Measurements from ENCODE around the gene AGAP1. TPM values are rescaled to one million over a fixed set of nuclear protein-coding genes. Genes with fewer than 3 reads are reported as not detected.

AGAP1 gene
- total and polyA plus RNA-seq, 2 donors (not counting 3 experiments of a cell fraction or from before 2014, with no cell fraction given): 10.2 to 20.9 TPM

DNA sequence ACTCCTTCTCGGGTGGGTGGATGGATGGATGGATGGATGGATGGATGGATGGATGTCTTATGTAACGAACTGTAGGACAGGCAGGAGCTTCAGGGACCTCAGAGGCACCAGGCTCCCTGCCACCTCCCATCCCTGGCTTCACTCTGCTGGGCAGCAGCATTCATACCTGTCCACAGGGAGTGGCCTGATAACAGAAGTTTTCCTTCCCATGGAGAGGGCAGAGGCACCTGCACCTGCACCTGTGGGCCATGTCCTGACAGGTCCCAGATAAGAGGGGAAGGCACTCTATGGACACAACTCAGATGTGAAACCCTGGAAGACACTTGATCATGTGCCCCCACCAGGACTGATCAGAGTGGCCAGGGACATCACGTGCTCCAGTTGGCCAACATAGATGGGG, 532.0 kb downstream of the AGAP1 start:
- dilution Hi-C loops (cut with MboI; ENCODE audit: extremely low pct_ligation_motif_present, low sequenced_read_pairs) (no loop called here), intact Hi-C loops (cut with micrococcal nuclease) (no loop called here)
- DNase-seq (ENCODE audit: low read depth, low spot score): no peak
- Histone ChIP-seq H3K27me3 (ENCODE audit: control insufficient read depth in 2 of 2, insufficient read depth in 2 of 2, low read length in 2 of 2) (no peaks in the 10 kb centered on the region), H3K27ac (ENCODE audit: insufficient read depth, low read depth, low read length) (no peak overlapping the region), H3K36me3 (ENCODE audit: control insufficient read depth in 2 of 2, extremely low read depth in 1 of 2, insufficient read depth in 2 of 2, low read length in 2 of 2) (no peaks in the 10 kb centered on the region), H2AFZ (ENCODE audit: low read depth, low read length) (no peak overlapping the region), H3K9ac (replicated peaks; ENCODE audit: extremely low read depth, insufficient read depth, low read length) (no peak overlapping the region), H3K9me1 (replicated peaks; ENCODE audit: control insufficient read depth, extremely low read depth, insufficient read depth, low read length) (no peaks in the 10 kb centered on the region), H3K79me2 (ENCODE audit: control insufficient read depth, insufficient read depth, low read length) (no peaks in the 10 kb centered on the region), H3K4me2 (ENCODE audit: insufficient read depth, low read length) (no peak overlapping the region), H3K4me1 (ENCODE audit: control insufficient read depth, extremely low read depth, insufficient read depth, low read length) (no peaks in the 10 kb centered on the region), H3K4me3 (replicated peaks in 1 of 3; ENCODE audit: insufficient read depth in 1 of 3, low read depth in 1 of 3, low read length in 3 of 3) (no peak overlapping the region), H4K20me1 (replicated peaks; ENCODE audit: control insufficient read depth, extremely low read depth, insufficient read depth, low read length) (no peaks in the 10 kb centered on the region), H3K9me3 (replicated peaks; ENCODE audit: control insufficient read depth, insufficient read depth, low read length) (no peaks in the 10 kb centered on the region)
- ChIA-PET CTCF (no interaction called here), POLR2A (no interaction called here)
- no peak for FAIRE-seq
- TF ChIP-seq JUN (IDR thresholded peaks at IDR 0.05; ENCODE audit: borderline replicate concordance, insufficient read depth, insufficient read length, low read depth) (no peak), POLR2AphosphoS5 (IDR thresholded peaks at IDR 0.05; ENCODE audit: insufficient read depth, low read depth, low read length) (no peak), EZH2 (IDR thresholded peaks at IDR 0.05; ENCODE audit: borderline replicate concordance, low read depth, low read length, severe bottlenecking) (no peak), MYC (IDR thresholded peaks at IDR 0.05; ENCODE audit: low read depth, low read length) (no peak), POLR2A (IDR thresholded peaks at IDR 0.05; ENCODE audit: low read depth, low read length) (no peak), GATA2 (IDR thresholded peaks at IDR 0.05; ENCODE audit: insufficient read depth, insufficient read length, low read depth, low read length) (no peak), FOS (IDR thresholded peaks at IDR 0.05; ENCODE audit: borderline replicate concordance, insufficient read depth, low read length) (no peak)
- TF ChIP-seq, protein P1, sequence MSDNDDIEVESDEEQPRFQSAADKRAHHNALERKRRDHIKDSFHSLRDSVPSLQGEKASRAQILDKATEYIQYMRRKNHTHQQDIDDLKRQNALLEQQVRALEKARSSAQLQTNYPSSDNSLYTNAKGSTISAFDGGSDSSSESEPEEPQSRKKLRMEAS (IDR thresholded peaks at IDR 0.05; ENCODE audit: insufficient read depth, insufficient read length): no peak
- TF ChIP-seq, protein P2, sequence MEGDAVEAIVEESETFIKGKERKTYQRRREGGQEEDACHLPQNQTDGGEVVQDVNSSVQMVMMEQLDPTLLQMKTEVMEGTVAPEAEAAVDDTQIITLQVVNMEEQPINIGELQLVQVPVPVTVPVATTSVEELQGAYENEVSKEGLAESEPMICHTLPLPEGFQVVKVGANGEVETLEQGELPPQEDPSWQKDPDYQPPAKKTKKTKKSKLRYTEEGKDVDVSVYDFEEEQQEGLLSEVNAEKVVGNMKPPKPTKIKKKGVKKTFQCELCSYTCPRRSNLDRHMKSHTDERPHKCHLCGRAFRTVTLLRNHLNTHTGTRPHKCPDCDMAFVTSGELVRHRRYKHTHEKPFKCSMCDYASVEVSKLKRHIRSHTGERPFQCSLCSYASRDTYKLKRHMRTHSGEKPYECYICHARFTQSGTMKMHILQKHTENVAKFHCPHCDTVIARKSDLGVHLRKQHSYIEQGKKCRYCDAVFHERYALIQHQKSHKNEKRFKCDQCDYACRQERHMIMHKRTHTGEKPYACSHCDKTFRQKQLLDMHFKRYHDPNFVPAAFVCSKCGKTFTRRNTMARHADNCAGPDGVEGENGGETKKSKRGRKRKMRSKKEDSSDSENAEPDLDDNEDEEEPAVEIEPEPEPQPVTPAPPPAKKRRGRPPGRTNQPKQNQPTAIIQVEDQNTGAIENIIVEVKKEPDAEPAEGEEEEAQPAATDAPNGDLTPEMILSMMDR (IDR thresholded peaks at IDR 0.05; ENCODE audit: extremely low read depth in 1 of 2, insufficient read depth in 1 of 2, low read depth in 1 of 2, low read length in 2 of 2): no peak
- BruUV-seq (replicated peaks): no TSS peak

All from endothelial cell of umbilical vein (primary cell).